DND-41 (cell line): ENCODE results near the gene ARHGAP30.

Experiments
- ATAC-seq: fragments of 200-7000 bp; cut with Tn5 transposase; 3 replicates; pipeline ENCODE4 v1.9.1; 2021; ENCODE audit warnings: low read depth; ENCODE audit not compliant: insufficient read depth
- DNase-seq: peaks from one replicate; pipeline ENCODE4 v3.0.0-alpha.2; 2020
- H2AFZ ChIP-seq: 2 replicates; pipeline ENCODE4 v1.6.0; 2012; ENCODE audit warnings: low read depth, low read length
- H3K27ac ChIP-seq: 2 replicates; pipeline ENCODE4 v1.5.1; 2012; ENCODE audit warnings: low read length, inconsistent platforms
- H3K27me3 ChIP-seq: fragments of 200-600 bp; sonication (generic); 2 replicates; pipeline ENCODE4 v1.6.0; 2012; ENCODE audit warnings: low read length, mild to moderate bottlenecking, inconsistent platforms; ENCODE audit not compliant: insufficient read depth, poor library complexity
- H3K36me3 ChIP-seq: 2 replicates; pipeline ENCODE4 v1.5.1; 2012; ENCODE audit warnings: low read length, inconsistent platforms; ENCODE audit not compliant: insufficient read depth
- H3K4me1 ChIP-seq: 2 replicates; pipeline ENCODE4 v1.5.1; 2012; ENCODE audit warnings: mild to moderate bottlenecking, low read length; ENCODE audit not compliant: insufficient read depth
- H3K4me2 ChIP-seq: 2 replicates; pipeline ENCODE4 v1.6.0; 2012; ENCODE audit warnings: mild to moderate bottlenecking, moderate library complexity, low read length, inconsistent platforms; ENCODE audit not compliant: insufficient read depth
- H3K4me3 ChIP-seq, 2 experiments: fragments of 200-600 bp in 1 of 2; shearing (Covaris generic) in 1 of 2; 2 replicates each; pipeline ENCODE4 v1.5.1; 2012 to 2016; ENCODE audit warnings: inconsistent platforms in 2 of 2, low read length in 2 of 2, mild to moderate bottlenecking in 2 of 2, low read depth in 1 of 2, moderate library complexity in 1 of 2
- H3K79me2 ChIP-seq: 2 replicates; pipeline ENCODE4 v1.6.0; 2012; ENCODE audit warnings: low read length, inconsistent platforms; ENCODE audit not compliant: insufficient read depth
- H3K9ac ChIP-seq: 2 replicates; pipeline ENCODE4 v1.6.0; 2012; ENCODE audit warnings: low read depth, mild to moderate bottlenecking, inconsistent platforms, low read length, moderate library complexity
- H3K9me3 ChIP-seq: 2 replicates; pipeline ENCODE4 v1.5.1; 2012; ENCODE audit warnings: low read length, moderate library complexity, mild to moderate bottlenecking, inconsistent platforms; ENCODE audit not compliant: insufficient read depth, severe bottlenecking
- H4K20me1 ChIP-seq: 2 replicates; pipeline ENCODE4 v1.6.0; 2012; ENCODE audit warnings: low read length; ENCODE audit not compliant: insufficient read depth
- CTCF ChIP-seq: IDR thresholded peaks from 2 replicates; pipeline ENCODE4 v1.5.1; 2012; ENCODE audit warnings: borderline replicate concordance, low read length, moderate library complexity, mild to moderate bottlenecking; ENCODE audit not compliant: poor library complexity, severe bottlenecking; ENCODE audit errors: extremely low read depth
- EZH2 ChIP-seq: IDR thresholded peaks from 3 replicates; pipeline ENCODE4 v1.6.1; 2012; ENCODE audit warnings: borderline replicate concordance, low read depth, mild to moderate bottlenecking, moderate library complexity, low read length, inconsistent platforms; ENCODE audit not compliant: severe bottlenecking

ARHGAP30 gene

DNA sequence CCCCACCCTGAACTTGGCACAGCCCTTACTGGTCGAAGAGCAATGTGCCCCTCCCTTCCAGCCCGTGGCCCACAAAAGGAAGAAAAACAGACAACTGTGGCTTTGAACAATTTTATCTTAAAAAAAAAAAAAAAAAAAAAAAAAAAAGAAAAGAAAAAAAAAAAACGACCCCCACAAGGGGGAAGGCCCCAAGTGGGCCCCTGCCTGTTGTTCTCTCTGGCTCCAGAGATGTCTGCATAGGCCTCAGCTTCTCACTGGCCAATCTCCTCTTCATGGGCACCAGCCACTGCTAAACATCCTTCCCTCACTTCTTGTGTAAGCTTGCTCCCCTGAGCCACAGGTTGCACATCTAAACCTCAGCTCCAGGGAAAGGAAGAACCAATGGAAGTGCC, 30.5 kb downstream of the ARHGAP30 start:
- Histone ChIP-seq H3K79me2 (peaks cover 41% of the 10 kb centered on the region), H2AFZ (peak overlapping the region; percentile 90), H3K4me2 (peak overlapping the region; percentile 90), H3K27me3 (no peaks in the 10 kb centered on the region), H3K4me3 (peak overlapping the region; percentile 61 to 91; a peak in 3 of 4 replicates), H3K4me1 (peaks cover 64% of the 10 kb centered on the region), H3K27ac (peak overlapping the region; percentile 78), H3K36me3 (peaks cover 43% of the 10 kb centered on the region), H3K9me3 (no peaks in the 10 kb centered on the region), H4K20me1 (no peaks in the 10 kb centered on the region), H3K9ac (peak overlapping the region; percentile 78)
- ATAC-seq (no peak), DNase-seq (no peak)
- TF ChIP-seq CTCF (no peak), EZH2 (no peak)

- H3K9ac ChIP-seq, result peak within 1 kb of the TSS; percentile 78
- TF ChIP-seq CTCF (peak; percentile 26), EZH2 (no peak)
- H3K4me2 ChIP-seq, result peak within 1 kb of the TSS; percentile 90
- DNase-seq (peak; percentile 89), ATAC-seq (peak; percentile 94)
- H3K9me3 ChIP-seq, result no peaks in the 10 kb centered on the region
- no peaks in the 10 kb centered on the region for H4K20me1 ChIP-seq
- H3K27ac ChIP-seq, result peak within 1 kb of the TSS; percentile 78
- H2AFZ ChIP-seq, result peak within 1 kb of the TSS; percentile 90
- H3K79me2 ChIP-seq, result peaks cover 37% of the 10 kb centered on the region
- peak within 1 kb of the TSS; percentile 61 to 91 for H3K4me3 ChIP-seq
- peaks cover 59% of the 10 kb centered on the region for H3K4me1 ChIP-seq
- H3K36me3 ChIP-seq, result peaks cover 43% of the 10 kb centered on the region
- H3K27me3 ChIP-seq, result no peaks in the 10 kb centered on the region
These were observed 31.1 kb downstream of the ARHGAP30 start, which contains the start of gene TSTD1 for GRCh38 chr1:161038523-161039153. TSS of gene TSTD1 (minus strand) at chr1:161038964. CDS start at chr1:161038889, 75 bp downstream.

- peak overlapping the region; percentile 78 for H3K9ac ChIP-seq
- no peaks in the 10 kb centered on the region for H3K27me3 ChIP-seq
- H3K79me2 ChIP-seq, result peaks cover 30% of the 10 kb centered on the region
- H4K20me1 ChIP-seq, result no peaks in the 10 kb centered on the region
- H3K36me3 ChIP-seq, result peaks cover 37% of the 10 kb centered on the region
- H3K27ac ChIP-seq, result peak overlapping the region; percentile 78
- H2AFZ ChIP-seq, result peak overlapping the region; percentile 90
- peaks cover 53% of the 10 kb centered on the region for H3K4me1 ChIP-seq
- H3K4me3 ChIP-seq, result peak overlapping the region; percentile 61 to 91
- no peak for ATAC-seq
- TF ChIP-seq EZH2, result no peak
- TF ChIP-seq CTCF, result no peak
- peak overlapping the region; percentile 90 for H3K4me2 ChIP-seq
- H3K9me3 ChIP-seq, result no peaks in the 10 kb centered on the region
- no peak for DNase-seq
These were observed 31.8 kb downstream of the ARHGAP30 start for GRCh38 chr1:161037661-161038522.
